NCI-H82 (cell line): Measurements from ENCODE around the gene POFUT2.

Experiments used
- DNase-seq: peaks from one replicate; lab custom pipeline; 2025; lab: John Stamatoyannopoulos, UW

The POFUT2 gene, protein sequence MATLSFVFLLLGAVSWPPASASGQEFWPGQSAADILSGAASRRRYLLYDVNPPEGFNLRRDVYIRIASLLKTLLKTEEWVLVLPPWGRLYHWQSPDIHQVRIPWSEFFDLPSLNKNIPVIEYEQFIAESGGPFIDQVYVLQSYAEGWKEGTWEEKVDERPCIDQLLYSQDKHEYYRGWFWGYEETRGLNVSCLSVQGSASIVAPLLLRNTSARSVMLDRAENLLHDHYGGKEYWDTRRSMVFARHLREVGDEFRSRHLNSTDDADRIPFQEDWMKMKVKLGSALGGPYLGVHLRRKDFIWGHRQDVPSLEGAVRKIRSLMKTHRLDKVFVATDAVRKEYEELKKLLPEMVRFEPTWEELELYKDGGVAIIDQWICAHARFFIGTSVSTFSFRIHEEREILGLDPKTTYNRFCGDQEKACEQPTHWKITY

DNA sequence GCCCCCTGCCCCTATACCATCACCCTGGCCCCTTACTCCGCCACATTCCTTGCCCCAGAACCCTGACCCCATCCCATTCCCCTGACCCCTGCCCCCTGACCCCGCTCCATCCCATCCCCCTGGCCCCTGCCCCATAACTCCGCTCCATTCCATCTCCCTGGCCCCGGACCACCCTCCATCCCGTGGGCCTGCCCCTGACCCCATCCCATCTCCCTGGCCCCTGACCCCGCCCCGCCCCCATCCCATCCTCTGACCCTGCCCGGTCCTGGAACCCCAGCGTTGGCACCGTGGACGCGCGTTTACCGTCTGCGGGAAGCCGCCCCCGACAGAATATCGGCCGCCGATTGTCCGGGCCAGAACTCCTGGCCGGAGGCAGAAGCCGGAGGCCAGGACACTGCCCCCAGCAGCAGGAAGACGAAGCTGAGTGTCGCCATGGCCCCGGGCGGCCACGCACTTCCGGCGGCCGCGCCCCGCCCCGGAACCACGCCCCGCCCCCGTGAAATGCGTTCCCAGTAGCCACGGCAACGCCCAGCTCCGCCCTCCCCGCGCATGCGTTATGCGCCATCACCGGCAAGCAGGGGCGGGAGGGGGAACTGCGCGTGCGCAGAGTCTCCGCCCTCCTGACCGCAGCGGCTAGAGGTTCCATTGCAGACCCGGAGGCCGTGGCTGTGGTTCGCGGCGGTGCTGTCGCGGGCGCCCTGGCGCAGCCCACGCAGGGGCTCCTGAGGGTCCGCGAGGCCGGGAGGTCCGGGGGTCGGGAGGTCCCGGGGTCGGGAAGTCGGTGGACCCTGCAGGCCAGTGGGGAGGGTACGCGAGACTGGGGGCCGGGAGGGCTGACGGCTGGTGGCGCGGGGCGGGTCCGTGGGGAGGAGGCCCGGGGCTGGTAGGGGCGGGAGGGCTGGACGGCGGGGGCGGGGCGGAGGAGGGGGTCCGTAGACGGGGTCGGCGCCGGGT is at the start of gene POFUT2:
Gene POFUT2 (minus strand): TSS at position 458 of the 954 bp plus-strand sequence. CDS start 24 bp downstream, at position 434.
- peak; percentile 96 for DNase-seq

DNA sequence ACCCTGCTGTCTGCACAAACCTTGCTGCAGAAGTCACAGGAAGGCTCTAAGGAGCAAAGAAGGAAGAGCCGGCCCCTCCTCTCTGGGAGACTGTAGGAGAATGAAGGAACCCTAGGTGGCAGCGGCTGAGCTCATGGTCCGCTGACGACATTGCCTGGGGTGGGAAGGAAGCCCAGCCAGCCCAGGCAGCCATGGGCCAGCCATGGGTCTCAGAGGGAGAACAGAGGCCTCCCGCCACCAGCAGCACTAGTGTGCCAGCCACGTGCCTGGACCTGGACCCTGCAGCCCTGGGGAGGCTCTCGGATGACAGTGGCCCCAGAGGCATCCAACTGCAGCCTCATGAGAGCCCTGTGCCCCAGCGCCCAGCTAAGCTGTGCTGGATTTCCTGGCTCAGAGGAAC is 49.2 kb upstream of the POFUT2 start:
- no peak for DNase-seq

DNA sequence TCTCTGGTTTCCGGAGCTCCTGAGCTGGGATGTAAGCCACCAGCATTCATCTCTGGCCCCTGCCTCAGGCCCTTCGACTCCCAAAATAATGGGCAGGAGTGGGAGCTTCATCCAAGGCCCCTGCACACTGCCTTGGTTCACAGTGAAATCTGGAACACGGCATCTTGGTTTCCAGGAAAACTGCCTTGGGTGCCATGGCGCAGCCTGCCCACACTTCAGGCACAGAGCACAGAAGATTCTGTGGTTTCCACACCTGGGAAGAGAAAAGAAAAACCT is 48.8 kb upstream of the POFUT2 start:
- DNase-seq: no peak

DNA sequence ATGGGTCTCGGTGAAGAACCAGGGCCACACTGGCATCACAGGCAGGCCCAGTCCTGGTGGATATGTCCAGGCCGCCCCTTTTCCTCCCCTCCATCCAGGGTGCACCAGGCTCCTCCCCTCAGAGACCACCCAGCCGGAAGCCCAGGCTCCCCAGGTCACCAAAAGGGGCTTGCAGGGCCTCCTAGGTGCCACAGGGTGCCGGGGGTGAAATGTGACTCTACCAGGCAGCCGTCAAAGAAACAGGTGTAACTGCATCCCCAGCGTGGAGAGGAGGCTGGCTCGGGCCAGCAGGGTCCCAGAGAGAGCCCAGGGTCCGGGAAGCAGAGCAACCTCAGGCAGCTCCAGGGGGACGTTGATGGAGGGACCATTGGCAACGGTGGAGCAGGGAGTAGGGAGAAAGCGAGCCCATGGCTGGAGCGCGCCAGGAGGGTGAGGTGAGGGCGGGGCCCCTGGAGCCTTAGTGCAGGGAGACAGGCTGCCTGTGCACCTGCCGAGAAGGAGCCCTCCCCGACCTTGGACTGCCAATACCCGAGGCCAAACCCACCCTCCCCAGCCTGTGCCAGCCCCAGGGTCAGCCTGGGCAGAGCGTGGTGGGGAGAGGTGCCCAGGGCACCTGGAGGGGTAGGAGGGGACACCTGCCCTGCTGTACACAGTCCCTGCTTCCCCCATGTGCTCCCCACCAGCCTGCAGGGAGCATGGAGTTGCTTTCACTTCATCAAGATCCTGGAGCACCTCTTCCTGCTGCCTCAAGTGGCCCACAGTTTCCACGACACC is 48.3 kb upstream of the POFUT2 start:
- no peak for DNase-seq

DNA sequence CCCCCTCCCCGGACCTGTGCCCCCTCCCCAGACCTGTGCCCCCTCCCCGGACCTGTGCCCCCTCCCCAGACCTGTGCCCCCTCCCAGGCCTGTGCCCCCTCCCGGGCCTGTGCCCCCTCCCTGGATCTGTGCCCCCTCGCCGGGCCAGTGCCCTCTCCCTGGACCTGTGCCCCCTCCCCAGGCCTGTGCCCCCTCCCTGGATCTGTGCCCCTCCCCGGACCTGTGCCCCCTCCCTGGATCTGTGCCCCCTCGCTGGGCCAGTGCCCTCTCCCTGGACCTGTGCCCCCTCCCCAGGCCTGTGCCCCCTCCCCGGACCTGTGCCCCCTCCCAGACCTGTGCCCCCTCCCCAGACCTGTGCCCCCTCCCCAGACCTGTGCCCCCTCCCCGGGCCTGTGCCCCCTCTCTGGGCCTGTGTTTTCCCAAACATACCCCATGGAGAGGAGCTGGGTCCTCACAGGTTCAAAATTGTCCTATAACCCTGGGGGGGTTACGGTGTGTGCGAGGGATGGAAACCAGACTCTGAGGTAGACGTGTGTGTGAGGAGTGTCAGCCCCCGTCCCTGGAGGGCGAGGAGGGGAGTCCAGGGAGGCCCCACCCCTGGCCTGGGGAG is 47.6 kb upstream of the POFUT2 start:
- no peak for DNase-seq

DNA sequence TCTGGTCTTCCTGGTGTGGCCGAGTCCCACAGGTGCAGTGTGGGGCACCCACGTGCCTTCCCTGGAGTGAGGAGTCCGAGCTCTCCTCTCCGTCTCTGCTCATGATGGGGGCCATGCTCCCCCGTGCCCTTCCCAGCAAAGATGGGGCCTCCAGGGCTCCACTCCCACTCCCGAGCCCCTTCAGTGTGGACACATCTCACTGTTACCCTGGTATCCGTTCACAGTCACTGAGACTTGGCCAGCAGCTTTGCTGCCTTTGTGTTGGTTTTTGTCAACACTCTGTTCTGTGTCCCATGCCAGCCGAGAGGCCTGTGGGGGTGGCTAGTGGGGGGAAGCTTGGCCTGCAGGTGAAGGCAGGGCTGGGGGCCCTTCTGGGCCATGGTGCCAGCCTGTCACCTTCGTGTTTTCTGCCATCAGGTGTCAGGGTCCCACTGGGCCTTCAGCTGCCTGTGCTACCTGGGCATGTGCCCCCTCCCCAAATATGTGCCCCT is 46.9 kb upstream of the POFUT2 start:
- no peak for DNase-seq

DNA sequence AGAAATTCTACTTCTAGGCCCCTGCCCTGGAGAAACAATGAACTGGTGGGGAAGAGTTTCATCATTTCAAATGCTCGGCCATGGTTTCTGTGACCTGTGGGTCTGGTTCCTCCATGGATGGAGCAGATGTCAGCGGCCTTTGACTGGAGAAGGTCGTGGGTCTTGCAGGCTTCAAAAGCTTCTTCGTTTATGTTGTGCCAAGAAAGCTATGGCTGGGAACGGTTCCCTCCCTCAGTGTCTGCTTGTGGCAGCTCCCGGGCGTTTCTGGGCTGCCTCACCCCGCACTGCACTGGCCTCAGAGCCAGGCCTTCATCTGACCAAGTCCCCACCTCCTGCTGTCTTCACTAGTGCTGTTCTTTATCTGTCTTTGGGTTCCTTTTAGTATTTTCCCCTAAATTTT is 46.4 kb upstream of the POFUT2 start:
- DNase-seq: no peak

DNA sequence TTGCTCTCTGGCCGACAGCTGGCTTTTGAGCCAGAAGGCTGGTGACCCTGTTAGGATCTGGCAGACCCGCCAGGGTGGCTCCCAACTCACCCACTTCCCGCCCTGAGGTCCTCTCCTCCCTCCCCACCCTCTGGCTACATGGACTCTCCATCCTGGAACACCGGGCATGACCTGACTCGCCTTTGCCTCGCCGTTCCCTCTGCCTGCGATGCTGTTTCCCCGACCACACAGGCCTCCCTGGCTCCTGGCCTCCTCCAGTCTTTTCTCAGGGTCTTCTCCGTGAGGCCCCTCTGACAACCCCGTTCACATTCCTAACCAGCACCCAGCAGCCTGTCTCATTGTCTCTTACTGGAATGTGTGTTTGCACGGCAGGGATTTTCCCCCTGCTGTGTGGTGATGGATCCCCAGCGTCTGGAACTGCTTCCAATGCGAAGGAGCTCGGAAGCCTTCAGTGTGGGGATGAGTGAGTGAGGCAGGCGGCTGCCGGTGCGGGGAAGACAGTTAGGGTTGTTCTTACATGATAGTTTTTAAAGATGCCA is 46.0 kb upstream of the POFUT2 start:
- DNase-seq: no peak

DNA sequence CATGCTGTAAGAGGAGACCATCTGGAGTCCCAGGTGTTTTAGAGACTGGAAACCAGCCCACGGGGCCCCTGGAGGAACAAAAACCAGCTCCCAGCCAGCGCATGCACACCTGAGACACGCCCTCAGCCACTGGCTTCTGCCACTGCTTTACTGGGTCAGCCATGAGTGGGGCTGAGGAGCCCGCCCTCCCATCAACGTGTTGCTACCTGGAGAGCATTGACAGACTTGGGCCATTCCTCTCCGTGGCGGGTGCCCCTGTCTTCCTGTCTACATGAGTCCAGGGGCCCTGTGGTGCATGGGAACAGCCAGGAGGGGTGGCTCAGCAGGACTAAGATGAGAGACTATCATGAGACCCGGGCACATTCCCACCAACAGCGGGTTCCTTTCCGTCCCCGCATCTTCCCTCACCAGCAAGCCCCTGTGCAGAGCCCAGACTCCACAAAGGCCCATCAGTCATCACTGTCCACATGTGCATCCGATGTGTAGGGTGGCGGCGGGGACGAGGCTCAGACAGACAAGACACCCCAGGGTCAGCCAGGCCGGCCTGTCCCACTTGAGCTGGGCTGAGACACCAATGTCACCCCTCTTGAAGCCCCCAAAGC is 45.4 kb upstream of the POFUT2 start:
- DNase-seq: no peak

DNA sequence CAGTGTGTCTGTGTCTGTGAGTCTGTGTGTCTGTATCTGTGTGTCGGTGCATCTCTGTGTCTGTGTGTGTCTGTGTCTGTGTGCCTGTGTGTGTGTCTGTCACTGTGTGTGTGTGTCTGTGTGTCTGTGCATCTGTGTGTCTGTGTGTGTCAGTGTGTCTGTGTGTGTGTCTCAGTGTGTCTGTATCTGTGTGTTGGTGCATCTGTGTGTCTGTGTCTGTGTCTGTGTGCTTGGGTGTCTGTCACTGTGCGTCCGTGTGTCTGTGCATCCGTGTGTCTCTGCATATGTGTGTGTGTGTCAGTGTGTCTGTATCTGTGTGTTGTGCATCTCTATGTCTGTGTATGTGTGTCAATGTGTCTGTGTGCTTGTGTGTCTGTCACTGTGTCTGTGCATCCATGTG is 44.7 kb upstream of the POFUT2 start:
- DNase-seq: no peak

DNA sequence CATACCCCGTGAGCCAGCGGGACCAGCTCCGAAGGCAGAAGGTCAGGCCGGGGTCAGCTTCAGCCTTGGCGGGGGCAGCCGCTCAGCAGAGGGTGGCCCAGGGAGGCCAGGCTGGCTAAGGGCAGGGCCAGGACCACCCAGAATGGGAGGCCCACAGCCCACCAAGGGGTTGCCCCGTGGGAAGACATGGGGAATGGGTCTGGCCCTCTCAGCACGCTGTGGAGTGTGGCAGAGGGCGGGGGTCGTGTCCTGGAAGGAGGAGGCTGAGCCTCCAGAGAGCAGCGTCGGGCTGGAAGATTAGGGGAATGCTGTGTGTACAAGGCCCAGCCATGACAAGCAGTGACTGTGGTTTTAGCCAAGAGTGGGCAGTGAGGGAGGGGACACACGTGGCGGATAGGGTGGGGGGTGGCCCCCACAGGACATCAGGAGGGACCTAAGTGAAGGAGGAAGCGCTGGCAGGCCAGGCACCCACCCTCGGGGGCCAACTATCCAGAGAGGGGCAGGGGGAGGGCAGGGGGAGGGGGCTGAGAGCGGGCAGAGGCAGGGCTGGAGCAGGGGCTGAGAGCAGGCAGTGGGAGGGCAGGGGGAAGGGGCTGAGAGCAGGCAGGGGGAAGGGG is 43.9 kb upstream of the POFUT2 start:
- DNase-seq: no peak

DNA sequence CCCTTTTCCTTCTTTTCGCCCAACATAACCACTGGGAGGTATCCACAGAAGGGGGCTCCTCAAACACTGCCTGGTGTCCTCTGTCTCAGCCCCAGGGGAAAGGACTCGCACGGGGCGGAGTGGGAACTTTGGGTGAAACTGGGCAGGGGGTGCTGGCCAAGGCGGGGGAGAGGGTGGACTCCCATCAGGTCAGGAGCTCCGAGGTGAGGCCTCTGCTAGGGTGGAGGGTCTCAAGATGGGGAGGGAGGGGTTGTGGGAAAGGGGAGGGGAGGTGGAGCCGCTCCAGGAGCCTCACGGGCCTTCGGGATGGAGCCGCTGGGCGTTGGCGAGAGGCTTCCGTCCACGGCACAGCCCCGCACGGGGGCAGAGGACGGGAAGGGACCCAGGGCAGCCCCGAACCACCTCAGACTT is 43.2 kb upstream of the POFUT2 start:
- no peak for DNase-seq

DNA sequence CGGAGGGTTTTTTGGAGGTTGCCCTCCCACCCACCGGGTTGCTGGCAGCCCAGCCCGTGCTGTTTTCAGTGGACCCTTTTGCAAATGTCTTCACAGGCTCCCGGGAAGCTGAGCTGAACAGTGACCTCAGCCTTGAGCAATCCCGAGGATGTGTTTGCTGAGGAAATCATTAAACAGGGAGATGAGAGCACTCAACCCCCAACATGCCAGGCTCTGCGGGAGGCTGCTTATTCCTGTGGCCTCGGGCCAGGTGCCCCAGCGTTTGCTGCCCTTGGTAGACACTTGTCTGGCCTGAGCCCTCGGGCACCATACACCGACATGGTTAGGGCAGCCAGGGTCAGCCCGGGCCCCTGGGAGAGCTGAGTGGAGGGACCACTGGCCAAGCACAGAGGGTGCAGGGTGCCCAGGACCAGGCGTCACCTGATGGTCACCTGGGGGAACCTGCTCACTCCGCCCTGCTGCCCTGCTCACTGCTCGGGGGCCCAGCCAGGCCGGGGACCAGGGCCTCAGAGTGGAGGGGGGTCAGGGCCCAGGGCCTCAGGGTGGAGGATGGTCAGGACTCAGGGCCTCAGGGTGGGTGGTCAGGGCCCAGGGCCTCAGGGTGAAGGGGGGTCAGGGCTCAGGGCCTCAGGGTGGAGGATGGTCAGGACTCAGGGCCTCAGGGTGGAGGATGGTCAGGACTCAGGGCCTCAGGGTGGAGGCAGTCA is 42.5 kb upstream of the POFUT2 start:
- DNase-seq: no peak

DNA sequence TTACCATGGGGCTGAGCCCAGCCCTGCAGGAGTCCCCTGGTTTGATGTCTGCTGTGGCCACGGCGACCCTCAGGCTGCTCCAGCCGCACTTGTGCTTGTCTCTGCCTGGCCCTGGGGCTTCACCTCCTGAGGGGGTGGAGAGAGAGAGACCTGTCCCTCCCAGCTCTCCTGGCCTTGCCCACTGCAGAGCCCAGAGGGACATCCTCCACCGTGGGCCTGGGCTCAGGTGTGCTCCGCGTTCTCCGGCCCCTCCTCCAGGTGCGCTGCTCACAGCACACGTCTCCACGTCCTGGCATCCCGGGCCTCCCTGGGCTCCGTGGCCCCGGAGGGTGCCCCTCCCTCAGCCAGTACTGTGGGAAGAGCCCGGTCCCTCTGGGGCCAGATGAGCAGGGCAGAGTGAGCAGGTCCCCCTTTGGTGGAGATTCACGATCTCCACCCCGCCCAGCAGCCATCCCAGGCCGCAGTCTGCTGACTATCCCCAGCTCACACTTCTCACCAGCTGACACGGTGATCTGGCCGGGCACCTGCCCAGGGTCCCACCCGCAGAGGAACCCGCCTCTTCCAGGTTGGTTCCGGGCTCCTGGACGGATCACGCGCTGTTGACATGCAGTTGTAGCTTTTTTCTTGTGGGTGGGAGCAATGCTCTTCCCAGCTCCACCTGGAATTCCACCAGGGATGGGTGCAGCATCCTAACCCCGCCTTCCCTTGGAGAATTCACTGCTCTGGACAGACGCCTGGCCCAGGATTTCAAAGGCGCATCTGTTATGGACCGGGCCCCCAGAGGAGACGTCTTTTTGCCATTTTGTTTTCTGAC is 41.8 kb upstream of the POFUT2 start:
- no peak for DNase-seq

DNA sequence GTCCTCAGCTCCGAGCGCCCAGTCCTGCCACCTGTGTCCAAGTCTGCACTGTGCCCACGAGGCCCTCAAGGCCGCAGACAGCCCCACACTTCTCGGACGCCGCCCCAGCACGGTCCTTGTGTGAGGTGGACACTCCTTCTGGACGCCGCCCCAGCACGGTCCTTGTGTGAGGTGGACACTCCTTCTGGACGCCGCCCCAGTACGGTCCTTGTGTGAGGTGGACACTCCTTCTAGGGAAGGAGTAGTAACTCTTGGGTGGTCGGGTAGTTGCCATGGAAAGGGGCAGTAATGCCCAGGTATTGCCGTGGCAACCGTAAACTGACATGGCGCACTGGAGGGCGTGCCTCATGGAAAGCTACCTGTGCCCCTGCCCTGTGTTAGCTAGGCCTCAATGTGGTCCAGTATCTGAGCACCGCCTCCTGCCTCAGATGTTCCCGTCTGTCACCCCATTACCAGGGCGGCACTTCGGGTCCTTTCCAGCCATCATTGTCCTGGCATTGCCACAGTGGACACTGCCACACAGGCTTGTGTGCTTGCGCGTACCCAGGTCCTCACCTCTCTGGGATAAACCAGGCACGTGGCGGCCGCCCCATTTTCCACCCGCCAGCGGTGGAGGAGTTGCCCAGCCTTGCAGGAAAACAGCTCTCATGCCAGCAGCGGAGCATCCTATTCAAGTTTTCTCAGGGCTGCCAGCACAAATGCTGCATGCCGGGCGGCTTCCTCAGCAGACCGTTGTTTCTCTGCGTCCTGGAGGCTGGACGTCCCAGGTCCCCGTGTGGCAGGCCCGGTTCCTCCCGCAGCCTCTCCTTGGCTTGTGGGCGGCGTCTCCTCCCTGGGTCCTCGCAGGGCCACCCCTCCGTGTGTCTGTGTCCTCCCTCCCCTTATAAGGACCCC is 40.8 kb upstream of the POFUT2 start:
- no peak for DNase-seq

DNA sequence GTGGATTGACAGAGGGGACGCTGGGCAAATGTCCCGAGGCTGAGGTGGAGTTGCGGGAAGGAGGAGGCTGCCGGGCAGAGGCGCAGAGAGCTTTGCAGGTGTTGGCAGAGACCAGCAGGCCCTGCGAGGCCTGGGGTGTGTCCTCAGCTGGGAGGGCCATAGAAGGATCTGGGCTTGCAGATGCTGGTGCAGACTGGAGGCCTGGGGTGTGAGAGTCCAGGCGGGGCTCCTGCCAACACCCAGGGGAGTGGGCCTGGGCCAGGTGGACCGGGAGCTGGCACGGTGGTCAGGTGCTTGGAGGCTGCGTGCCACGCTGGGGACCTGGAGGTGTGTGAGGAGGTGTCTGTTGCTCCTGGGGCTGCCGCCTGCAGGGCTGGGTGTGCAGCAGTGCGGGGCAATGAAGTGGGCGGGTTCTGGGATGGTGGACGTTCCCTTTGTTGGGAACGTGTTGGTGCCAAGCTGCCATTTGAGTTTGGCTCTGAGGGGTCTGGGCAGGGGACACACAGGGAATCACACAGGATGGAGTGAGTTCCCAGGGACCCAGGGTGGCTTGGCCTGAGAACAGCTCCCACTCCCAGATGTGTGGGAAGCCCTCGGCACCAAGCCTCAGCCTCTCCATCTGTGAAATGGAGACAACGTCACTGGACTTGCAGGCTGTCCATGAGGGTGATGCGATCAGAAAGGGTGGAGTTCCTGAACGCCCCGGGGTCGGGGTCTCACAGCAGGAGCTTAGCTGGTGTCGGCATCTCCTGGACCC is 39.9 kb upstream of the POFUT2 start:
- DNase-seq: no peak

DNA sequence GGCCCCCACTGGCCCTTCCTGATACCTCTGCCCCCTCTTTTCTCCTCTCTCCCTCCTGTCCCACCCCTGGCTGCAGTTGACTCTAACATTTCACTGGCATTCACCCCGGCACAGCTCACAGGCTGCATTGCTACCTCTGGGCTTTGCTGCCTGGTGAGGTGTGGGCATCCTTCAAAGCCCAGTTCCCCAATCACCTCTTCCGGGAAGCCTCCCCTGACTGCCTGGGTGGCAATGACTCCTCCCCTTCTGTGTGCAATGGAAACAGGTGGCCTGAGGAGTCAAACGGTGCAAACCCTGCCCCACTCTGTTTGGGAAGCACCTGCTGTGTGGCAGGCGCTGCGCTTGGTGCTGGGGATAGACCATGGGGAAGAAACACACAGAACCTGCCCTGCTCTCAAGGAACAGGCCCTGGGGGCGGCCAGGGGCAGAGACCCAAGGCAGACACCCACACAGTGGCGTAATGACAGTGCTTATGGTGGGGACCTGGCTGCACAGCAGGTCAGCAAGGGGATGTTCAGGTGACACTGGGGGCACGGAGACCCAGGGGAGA is 39.3 kb upstream of the POFUT2 start:
- no peak for DNase-seq
